HG03066 (cell line): ENCODE results near the gene COA6.

ENCODE experiments used
- ATAC-seq: cut with Tn5 transposase; IDR thresholded peaks from one replicate; pipeline ENCODE4 v1.9.1; 2021; ENCODE audit warnings: low read depth; ENCODE audit not compliant: unreplicated experiment

COA6 gene

GRCh38 chr1:234408757-234409156 lies 35.5 kb downstream of the COA6 start:
- no peak for ATAC-seq

- ATAC-seq, result no peak
Observed at GRCh38 chr1:234409328-234409727, 36.1 kb downstream of the COA6 start.

GRCh38 chr1:234412830-234413229 lies 39.6 kb downstream of the COA6 start:
- no peak for ATAC-seq

GRCh38 chr1:234413485-234413884 lies 40.2 kb downstream of the COA6 start:
- ATAC-seq, result no peak

GRCh38 chr1:234413990-234414389 lies 40.7 kb downstream of the COA6 start:
- ATAC-seq, result no peak

GRCh38 chr1:234427950-234428646 lies 54.8 kb downstream of the COA6 start:
- ATAC-seq, result no peak

GRCh38 chr1:234429434-234429806 lies 56.2 kb downstream of the COA6 start:
- no peak for ATAC-seq

GRCh38 chr1:234430691-234431090 lies 57.4 kb downstream of the COA6 start:
- no peak for ATAC-seq

- ATAC-seq, result no peak
Observed at GRCh38 chr1:234431255-234431654, 58.0 kb downstream of the COA6 start.

GRCh38 chr1:234433563-234434285 lies 60.5 kb downstream of the COA6 start:
- ATAC-seq, result no peak
